ENCODE results near the gene LGI4. TPM values are rescaled to one million over a fixed set of nuclear protein-coding genes. Genes with fewer than 3 reads are reported as not detected.

LGI4 gene
- total RNA-seq, 1 experiment from 2014 or later: 3.2 TPM

DNA sequence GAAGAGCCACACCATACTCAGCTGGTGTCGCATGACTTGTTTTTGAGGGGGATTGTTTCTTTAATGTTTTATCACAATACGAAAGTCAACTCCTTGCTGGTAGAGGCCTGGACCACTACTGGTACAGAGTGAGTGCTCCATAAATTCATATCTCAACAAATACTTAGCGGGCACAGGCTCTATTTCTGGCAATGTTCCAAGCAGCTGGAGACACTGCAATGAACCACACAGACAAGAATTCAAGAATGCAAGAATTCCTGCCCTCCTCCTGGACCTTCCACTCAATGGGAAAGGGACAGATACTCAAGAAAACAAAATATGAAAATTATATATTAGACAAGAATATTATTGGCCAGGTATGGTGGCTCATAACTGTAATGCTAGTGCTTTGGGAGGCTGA, 14.6 kb upstream of the LGI4 start:
- no peak overlapping the region for H3K9ac ChIP-seq (ENCODE audit: extremely low read depth, insufficient read length, low read length)
- no peak overlapping the region for H2BK15ac ChIP-seq (ENCODE audit: low read depth, low read length)
- no peak overlapping the region for H4K91ac ChIP-seq (ENCODE audit: insufficient read length, low read depth, low read length)
- Mint-ChIP-seq H3K36me3 (ENCODE audit: insufficient read depth in 1 of 3, low read depth in 3 of 3) (peaks cover 3 to 10% (median 5%) of the 10 kb centered on the region in 3 experiments; a peak in 4 of 7 replicates), H3K4me1 (peaks cover 40 to 46% of the 10 kb centered on the region in 2 experiments), H3K27me3 (ENCODE audit: low read depth) (peaks cover 11% of the 10 kb centered on the region), H3K9me3 (no peaks in the 10 kb centered on the region; a peak in 1 of 5 replicates), H3K4me3 (no peak overlapping the region), H3K27ac (no peak overlapping the region; a peak in 1 of 7 replicates)
- no peak overlapping the region for H2BK20ac ChIP-seq (ENCODE audit: low read depth, low read length, poor library complexity, severe bottlenecking)
- H3K18ac ChIP-seq (ENCODE audit: insufficient read length, low read depth, low read length): no peak overlapping the region
- no peak overlapping the region for H3K4ac ChIP-seq (ENCODE audit: low read depth, low read length)
- no peaks in the 10 kb centered on the region for H3K79me2 ChIP-seq (ENCODE audit: insufficient read depth, low read length)
- H2BK5ac ChIP-seq (ENCODE audit: insufficient read length, low read length): no peak overlapping the region
- no peak overlapping the region for H2AFZ ChIP-seq (ENCODE audit: low read length)
- no peak overlapping the region for H2BK12ac ChIP-seq (ENCODE audit: insufficient read length, low read depth, low read length)
- no peak overlapping the region for H4K8ac ChIP-seq (replicated peaks; ENCODE audit: insufficient read length, low read depth, low read length)
- no peak overlapping the region for H3K14ac ChIP-seq (ENCODE audit: insufficient read depth, low read length)
- no peak overlapping the region for H3K56ac ChIP-seq (ENCODE audit: insufficient read length, low read depth, low read length)
- no peak for DNase-seq
- peaks cover 10% of the 10 kb centered on the region; the same call in 1 of the 2 replicates for H3K4me1 ChIP-seq (ENCODE audit: insufficient read depth, low read length)
- no peaks in the 10 kb centered on the region for H4K20me1 ChIP-seq (ENCODE audit: control insufficient read depth, insufficient read depth, insufficient read length)
- no peak overlapping the region for H3K4me2 ChIP-seq (ENCODE audit: insufficient read depth, insufficient read length, low read length)
- H3T11ph ChIP-seq (ENCODE audit: low read length): no peak overlapping the region
- H3K27ac ChIP-seq (ENCODE audit: insufficient read length, low read depth, low read length): no peak overlapping the region
- H4K5ac ChIP-seq (ENCODE audit: insufficient read length, low read depth, low read length): no peak overlapping the region
- H3K9me3 ChIP-seq (ENCODE audit: control insufficient read depth, low read depth, low read length): no peaks in the 10 kb centered on the region
- no peak overlapping the region for H2BK120ac ChIP-seq (ENCODE audit: low read depth, low read length, poor library complexity, severe bottlenecking)
- peaks cover 13% of the 10 kb centered on the region for H3K23me2 ChIP-seq (ENCODE audit: insufficient read length, low read depth, low read length, poor library complexity, severe bottlenecking)
- TF ChIP-seq, protein P1, sequence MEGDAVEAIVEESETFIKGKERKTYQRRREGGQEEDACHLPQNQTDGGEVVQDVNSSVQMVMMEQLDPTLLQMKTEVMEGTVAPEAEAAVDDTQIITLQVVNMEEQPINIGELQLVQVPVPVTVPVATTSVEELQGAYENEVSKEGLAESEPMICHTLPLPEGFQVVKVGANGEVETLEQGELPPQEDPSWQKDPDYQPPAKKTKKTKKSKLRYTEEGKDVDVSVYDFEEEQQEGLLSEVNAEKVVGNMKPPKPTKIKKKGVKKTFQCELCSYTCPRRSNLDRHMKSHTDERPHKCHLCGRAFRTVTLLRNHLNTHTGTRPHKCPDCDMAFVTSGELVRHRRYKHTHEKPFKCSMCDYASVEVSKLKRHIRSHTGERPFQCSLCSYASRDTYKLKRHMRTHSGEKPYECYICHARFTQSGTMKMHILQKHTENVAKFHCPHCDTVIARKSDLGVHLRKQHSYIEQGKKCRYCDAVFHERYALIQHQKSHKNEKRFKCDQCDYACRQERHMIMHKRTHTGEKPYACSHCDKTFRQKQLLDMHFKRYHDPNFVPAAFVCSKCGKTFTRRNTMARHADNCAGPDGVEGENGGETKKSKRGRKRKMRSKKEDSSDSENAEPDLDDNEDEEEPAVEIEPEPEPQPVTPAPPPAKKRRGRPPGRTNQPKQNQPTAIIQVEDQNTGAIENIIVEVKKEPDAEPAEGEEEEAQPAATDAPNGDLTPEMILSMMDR (conservative IDR thresholded peaks at IDR 0.05): no peak
- no peaks in the 10 kb centered on the region for H3K27me3 ChIP-seq (ENCODE audit: insufficient read depth, low read length)
- no peak overlapping the region for H2AK5ac ChIP-seq (ENCODE audit: insufficient read length, low read length)
- no peaks in the 10 kb centered on the region for H3K79me1 ChIP-seq (ENCODE audit: insufficient read depth, low read depth, low read length, poor library complexity, severe bottlenecking)
- WGBS (ENCODE audit: extremely low coverage, insufficient read length, low lambda C conversion rate): no CpG with 5 or more reads among the region's 3 CpGs
- H3K23ac ChIP-seq (ENCODE audit: insufficient read length, low read depth, low read length): no peak overlapping the region
